ENCODE measurements around the gene ZC2HC1B. TPM values are rescaled to one million over a fixed set of nuclear protein-coding genes. Genes with fewer than 3 reads are reported as not detected.
A peak's percentile ranks its signal among the peaks of the same experiment; 100 is the strongest.

Gene ZC2HC1B
- total and polyA plus RNA-seq, 4 donors, result not detected

DNA sequence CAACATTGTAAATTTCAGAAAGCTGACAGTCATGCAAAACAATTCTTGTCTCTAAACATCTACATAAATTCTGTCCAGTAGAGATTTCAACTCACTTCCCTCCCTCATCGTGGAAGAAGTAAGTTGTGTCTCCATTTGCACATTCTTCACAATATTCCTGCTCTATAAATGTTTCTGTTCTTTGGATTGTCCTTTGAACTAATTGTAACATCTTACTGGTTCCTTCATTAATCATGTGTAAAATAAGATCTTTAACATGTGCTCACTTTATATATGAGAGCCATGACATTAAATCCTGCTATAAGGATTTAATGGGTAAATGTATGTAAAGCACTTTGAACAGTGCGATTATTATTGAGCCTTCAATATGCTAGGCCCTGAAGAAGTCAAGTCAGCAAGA is 28.1 kb upstream of the ZC2HC1B start (continued):
- TF ChIP-seq EGR1 (IDR thresholded peaks at IDR 0.05; ENCODE audit: low read depth in 2 of 2) (no peak), FOXA2 (IDR thresholded peaks at IDR 0.05) (no peak), ZBTB33 (IDR thresholded peaks at IDR 0.05) (no peak), JUND (IDR thresholded peaks at IDR 0.05) (no peak), RAD21 (IDR thresholded peaks at IDR 0.05) (no peak)

- TF ChIP-seq NR2F2 (IDR thresholded peaks at IDR 0.05), result no peak
- TF ChIP-seq FOXA2 (IDR thresholded peaks at IDR 0.05), result no peak
- TF ChIP-seq GABPA (IDR thresholded peaks at IDR 0.05 in 1 of 2, conservative IDR thresholded peaks at IDR 0.05 in 1 of 2), result no peak
- peak; percentile 37 for TF ChIP-seq HNF4G (IDR thresholded peaks at IDR 0.05)
- no peak for TF ChIP-seq RAD21 (IDR thresholded peaks at IDR 0.05)
- TF ChIP-seq CTCF (IDR thresholded peaks at IDR 0.05; ENCODE audit: low read depth, low read length, missing input control), result no peak
- TF ChIP-seq TAF1 (conservative IDR thresholded peaks at IDR 0.05), result no peak
- no peak for TF ChIP-seq YY1 (IDR thresholded peaks at IDR 0.05)
- no peak for TF ChIP-seq ATF3 (IDR thresholded peaks at IDR 0.05)
- no peak for TF ChIP-seq EGR1 (IDR thresholded peaks at IDR 0.05; ENCODE audit: low read depth in 2 of 2)
- peak; percentile 66 to 86 for TF ChIP-seq HNF4A (conservative IDR thresholded peaks at IDR 0.05)
- no peak for TF ChIP-seq JUND (IDR thresholded peaks at IDR 0.05)
- TF ChIP-seq RXRA (IDR thresholded peaks at IDR 0.05), result peak in 1 of 2 donors; percentile 52
- no peak for TF ChIP-seq ZBTB33 (IDR thresholded peaks at IDR 0.05)
- TF ChIP-seq, protein P1, sequence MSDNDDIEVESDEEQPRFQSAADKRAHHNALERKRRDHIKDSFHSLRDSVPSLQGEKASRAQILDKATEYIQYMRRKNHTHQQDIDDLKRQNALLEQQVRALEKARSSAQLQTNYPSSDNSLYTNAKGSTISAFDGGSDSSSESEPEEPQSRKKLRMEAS (IDR thresholded peaks at IDR 0.05), result no peak
- no peak for TF ChIP-seq REST (IDR thresholded peaks at IDR 0.05)
- TF ChIP-seq FOXA1 (IDR thresholded peaks at IDR 0.05), result no peak
- TF ChIP-seq SP1 (IDR thresholded peaks at IDR 0.05), result peak; percentile 64
- no peaks in the 10 kb centered on the region for H3K36me3 ChIP-seq (ENCODE audit: control insufficient read depth in 4 of 4, insufficient read depth in 3 of 4, low read depth in 1 of 4, low read length in 3 of 4)
- H3K27ac ChIP-seq (ENCODE audit: low read depth in 1 of 2, low read length in 2 of 2), result no peak overlapping the region
- WGBS, result 66% methylated on average over 5 of the region's 5 CpGs
- H3K4me3 ChIP-seq (ENCODE audit: low read depth in 1 of 3, low read length in 3 of 3), result no peak overlapping the region
- no peaks in the 10 kb centered on the region for H3K9me3 ChIP-seq (ENCODE audit: control insufficient read depth in 4 of 4, low read length in 3 of 4)
- no peaks in the 10 kb centered on the region for H3K27me3 ChIP-seq (ENCODE audit: control insufficient read depth in 4 of 4, insufficient read depth in 4 of 4, low read length in 3 of 4)
- H3K4me1 ChIP-seq (ENCODE audit: control insufficient read depth in 4 of 4, insufficient read depth in 4 of 4, low read length in 3 of 4), result peaks cover 0 to 6% (median 2%) of the 10 kb centered on the region in 4 donors
- H3K9ac ChIP-seq (ENCODE audit: low read depth in 1 of 2, low read length in 2 of 2), result no peak overlapping the region
- no peak for DNase-seq (ENCODE audit: low spot score)
Observed at GRCh38 chr6:143838395-143838794, 25.9 kb upstream of the ZC2HC1B start.

Measured in liver (tissue), 9 donors.